ENCODE measurements around the gene HDAC9. TPM values are rescaled to one million over a fixed set of nuclear protein-coding genes. Genes with fewer than 3 reads are reported as not detected.

HDAC9 gene
- total and polyA plus RNA-seq, 4 donors = 2.2 to 41.0 (median 4.1) TPM

GRCh38 chr7:18694911-18695310, 199.4 kb downstream of the HDAC9 start:
- Histone ChIP-seq H3K27me3 (ENCODE audit: control insufficient read depth in 3 of 3, insufficient read depth in 3 of 3, low read length in 2 of 3) (no peaks in the 10 kb centered on the region), H3K4me3 (no peak overlapping the region), H3K4me1 (ENCODE audit: control insufficient read depth in 5 of 5, insufficient read depth in 5 of 5, low read length in 5 of 5) (peaks cover 0 to 6% (median 0%) of the 10 kb centered on the region in 5 donors), H3K36me3 (ENCODE audit: control insufficient read depth in 4 of 4, insufficient read depth in 4 of 4, low read length in 4 of 4) (no peaks in the 10 kb centered on the region), H3K9ac (ENCODE audit: insufficient read depth in 1 of 2, low read length in 2 of 2) (no peak overlapping the region), H3K9me3 (ENCODE audit: control insufficient read depth in 4 of 4, insufficient read depth in 3 of 4, low read length in 3 of 4) (no peaks in the 10 kb centered on the region), H3K27ac (ENCODE audit: low read depth in 1 of 2, low read length in 1 of 2) (no peak overlapping the region)
- 46 to 86% methylated on average over 1 of the region's 1 CpG for WGBS, 2 donors
- no peak for TF ChIP-seq CTCF (IDR thresholded peaks at IDR 0.05; ENCODE audit: control extremely low read depth, extremely low read depth)
- ATAC-seq (ENCODE audit: insufficient read depth, low FRiP score) (no peak), DNase-seq (no peak)

DNA sequence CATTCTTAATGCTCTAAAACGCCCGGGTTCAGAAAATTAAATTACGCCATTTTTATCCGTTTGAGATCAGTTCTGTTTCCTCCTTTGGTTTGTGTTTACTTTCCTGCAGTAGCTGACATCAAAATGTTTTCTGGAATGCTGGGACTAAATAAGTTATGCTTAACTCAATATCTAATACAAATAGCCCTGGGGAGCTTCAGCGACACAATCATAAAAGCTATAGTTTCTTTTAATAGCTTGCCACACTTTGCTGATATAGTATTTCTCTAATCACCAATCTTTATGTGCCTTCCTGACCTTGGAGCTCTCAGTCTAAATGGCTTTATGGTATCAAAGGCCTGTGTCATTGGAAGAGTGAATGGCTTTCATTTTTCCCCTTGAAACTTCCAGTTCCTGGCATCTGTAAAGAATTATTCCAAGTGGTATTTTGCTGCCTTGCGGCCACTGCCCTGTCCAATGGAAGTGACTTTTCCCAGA, 202.7 kb downstream of the HDAC9 start:
- DNase-seq = peak in 1 of 3 donors; percentile 37
- no peaks in the 10 kb centered on the region for H3K27me3 ChIP-seq (ENCODE audit: control insufficient read depth in 3 of 3, insufficient read depth in 3 of 3, low read length in 2 of 3)
- peaks cover 0 to 6% (median 0%) of the 10 kb centered on the region in 5 donors for H3K4me1 ChIP-seq (ENCODE audit: control insufficient read depth in 5 of 5, insufficient read depth in 5 of 5, low read length in 5 of 5)
- no peak overlapping the region for H3K27ac ChIP-seq (ENCODE audit: low read depth in 1 of 2, low read length in 1 of 2)
- ATAC-seq (ENCODE audit: insufficient read depth, low FRiP score) = no peak
- H3K9ac ChIP-seq (ENCODE audit: insufficient read depth in 1 of 2, low read length in 2 of 2) = no peak overlapping the region
- no peak overlapping the region for H3K4me3 ChIP-seq
- WGBS, 2 donors = 76 to 86% methylated on average over 6 of the region's 6 CpGs
- H3K36me3 ChIP-seq (ENCODE audit: control insufficient read depth in 4 of 4, insufficient read depth in 4 of 4, low read length in 4 of 4) = no peaks in the 10 kb centered on the region
- no peaks in the 10 kb centered on the region for H3K9me3 ChIP-seq (ENCODE audit: control insufficient read depth in 4 of 4, insufficient read depth in 3 of 4, low read length in 3 of 4)
- no peak for TF ChIP-seq CTCF (IDR thresholded peaks at IDR 0.05; ENCODE audit: control extremely low read depth, extremely low read depth)

- H3K4me3 ChIP-seq = no peak overlapping the region
- no peaks in the 10 kb centered on the region for H3K27me3 ChIP-seq (ENCODE audit: control insufficient read depth in 3 of 3, insufficient read depth in 3 of 3, low read length in 2 of 3)
- no peaks in the 10 kb centered on the region for H3K36me3 ChIP-seq (ENCODE audit: control insufficient read depth in 4 of 4, insufficient read depth in 4 of 4, low read length in 4 of 4)
- no peak overlapping the region for H3K27ac ChIP-seq (ENCODE audit: low read depth in 1 of 2, low read length in 1 of 2)
- peaks cover 0 to 6% (median 0%) of the 10 kb centered on the region in 5 donors for H3K4me1 ChIP-seq (ENCODE audit: control insufficient read depth in 5 of 5, insufficient read depth in 5 of 5, low read length in 5 of 5)
- TF ChIP-seq CTCF (IDR thresholded peaks at IDR 0.05; ENCODE audit: control extremely low read depth, extremely low read depth) = no peak
- ATAC-seq (ENCODE audit: insufficient read depth, low FRiP score) (no peak), DNase-seq (no peak)
- H3K9ac ChIP-seq (ENCODE audit: insufficient read depth in 1 of 2, low read length in 2 of 2) = no peak overlapping the region
- no peaks in the 10 kb centered on the region for H3K9me3 ChIP-seq (ENCODE audit: control insufficient read depth in 4 of 4, insufficient read depth in 3 of 4, low read length in 3 of 4)
- WGBS, 2 donors = 84 to 91% methylated on average over 7 of the region's 7 CpGs
Observed at GRCh38 chr7:18700147-18700546, 204.6 kb downstream of the HDAC9 start.
